TTC549 (cell line): ENCODE results near the gene TNFRSF21.
"Not testable (repeated sequence)": the region's sequence is repeated elsewhere in the genome, so short reads cannot be mapped to it uniquely, and the experiment has no call there.

ENCODE experiments used
- FAIRE-seq: peaks from 2 replicates; lab custom pipeline; 2012; peaks lifted over from hg19 to GRCh38; lab: Jason Lieb, UNC

TNFRSF21 gene

GRCh38 chr6:47309291-47310130, at the start of gene TNFRSF21:
TNFRSF21 (minus strand) TSS chr6:47309905; CDS start chr6:47309511, 394 bp downstream.
- no peak for FAIRE-seq

DNA sequence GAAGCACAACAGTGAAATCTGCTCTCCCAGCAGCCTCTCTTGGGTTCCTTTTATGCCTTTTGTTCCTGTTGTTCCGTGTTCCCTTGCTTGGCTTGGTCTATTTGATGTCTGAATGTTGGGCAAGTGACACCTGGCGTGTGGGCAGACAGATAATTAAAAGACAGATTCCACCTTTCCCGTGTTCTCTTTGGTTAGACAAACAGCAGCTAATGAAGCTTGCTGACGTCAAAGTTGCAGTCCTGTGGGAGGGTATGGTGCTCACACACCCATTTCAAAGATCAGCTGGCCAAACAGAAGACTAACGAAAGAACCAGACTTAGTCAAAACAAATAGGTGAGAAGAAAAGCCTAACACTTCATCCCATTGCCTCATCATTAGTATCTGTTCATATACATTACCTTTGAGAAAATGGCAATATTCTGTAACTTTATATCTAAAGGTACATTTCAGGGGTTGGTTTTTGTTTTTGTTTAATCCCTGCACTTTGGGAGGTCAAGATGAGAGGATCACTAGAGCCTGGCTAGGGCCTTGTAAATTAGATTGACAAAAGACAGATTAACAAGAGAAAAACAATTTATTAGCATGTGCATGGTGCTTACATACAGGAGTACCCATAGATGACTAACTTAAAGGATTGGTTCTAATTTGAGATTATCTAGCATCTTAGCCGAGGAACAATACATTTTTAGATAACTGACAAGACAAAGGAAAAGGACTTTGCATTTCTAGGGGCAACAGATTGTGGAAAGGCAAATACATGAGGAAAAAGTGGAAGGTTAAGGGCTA, 48.9 kb upstream of the TNFRSF21 start:
- no peak for FAIRE-seq

DNA sequence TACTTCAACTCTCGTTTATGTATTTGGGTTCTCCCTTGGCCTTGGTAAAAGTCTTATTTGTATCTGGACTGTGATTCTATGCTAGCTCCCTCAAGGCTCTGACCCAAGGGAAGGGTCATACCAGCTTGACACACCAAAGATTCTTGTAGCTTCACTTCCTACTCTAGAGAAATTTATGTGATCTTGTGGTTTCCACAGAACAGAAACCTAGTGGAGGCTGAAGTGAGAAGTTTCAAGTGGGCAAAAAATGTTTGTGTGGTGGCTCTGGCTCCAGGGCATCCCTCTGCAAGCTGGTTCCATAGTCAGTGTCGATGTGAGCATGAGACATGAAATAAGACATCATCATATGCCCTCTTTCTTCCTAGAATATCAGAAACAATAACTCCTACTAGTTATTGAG, 48.1 kb upstream of the TNFRSF21 start:
- no peak for FAIRE-seq

GRCh38 chr6:47355496-47355895, 45.8 kb upstream of the TNFRSF21 start:
- no peak for FAIRE-seq

DNA sequence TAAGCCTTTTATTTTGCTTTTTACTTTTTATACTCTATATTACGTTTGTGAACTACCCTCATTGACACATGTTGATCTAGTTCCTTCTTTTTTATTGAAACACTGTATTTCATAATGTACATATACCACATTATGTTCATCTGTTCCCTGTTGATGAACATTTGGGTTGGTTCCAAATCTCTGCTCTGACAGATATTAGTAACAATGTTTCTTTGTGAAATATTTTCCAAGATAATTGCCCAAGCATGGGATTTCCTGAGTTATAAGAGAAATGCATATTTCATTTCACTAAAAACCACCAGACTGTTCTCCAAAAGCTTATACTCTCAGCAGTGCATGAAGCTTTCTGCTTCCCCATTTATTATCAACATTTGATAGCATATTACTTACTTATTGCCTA, 44.2 kb upstream of the TNFRSF21 start:
- FAIRE-seq, result no peak

- no peak for FAIRE-seq
These were observed 43.3 kb upstream of the TNFRSF21 start for GRCh38 chr6:47352966-47353365.

- FAIRE-seq, result no peak
These were observed 42.7 kb upstream of the TNFRSF21 start for GRCh38 chr6:47352194-47352920.

GRCh38 chr6:47351621-47352020, 41.9 kb upstream of the TNFRSF21 start:
- no peak for FAIRE-seq

DNA sequence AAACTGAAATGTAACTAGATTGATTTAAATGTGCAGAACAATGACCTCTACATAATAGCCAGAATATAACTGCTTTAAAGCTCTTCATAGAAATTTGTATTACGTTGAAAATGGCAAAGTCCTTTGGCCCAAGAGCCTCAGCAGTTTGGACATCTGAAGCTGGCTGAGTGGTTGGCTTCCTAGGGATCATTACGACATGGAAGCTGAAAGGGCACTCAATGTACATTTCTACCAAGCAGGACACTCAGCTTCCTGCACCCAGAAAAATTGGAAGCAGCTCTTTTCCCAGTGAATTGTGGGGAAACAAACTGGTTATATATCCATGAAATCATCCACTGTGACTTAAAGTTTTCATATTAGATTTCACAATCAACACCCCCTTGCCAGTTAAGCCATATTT, 40.2 kb upstream of the TNFRSF21 start:
- no peak for FAIRE-seq

DNA sequence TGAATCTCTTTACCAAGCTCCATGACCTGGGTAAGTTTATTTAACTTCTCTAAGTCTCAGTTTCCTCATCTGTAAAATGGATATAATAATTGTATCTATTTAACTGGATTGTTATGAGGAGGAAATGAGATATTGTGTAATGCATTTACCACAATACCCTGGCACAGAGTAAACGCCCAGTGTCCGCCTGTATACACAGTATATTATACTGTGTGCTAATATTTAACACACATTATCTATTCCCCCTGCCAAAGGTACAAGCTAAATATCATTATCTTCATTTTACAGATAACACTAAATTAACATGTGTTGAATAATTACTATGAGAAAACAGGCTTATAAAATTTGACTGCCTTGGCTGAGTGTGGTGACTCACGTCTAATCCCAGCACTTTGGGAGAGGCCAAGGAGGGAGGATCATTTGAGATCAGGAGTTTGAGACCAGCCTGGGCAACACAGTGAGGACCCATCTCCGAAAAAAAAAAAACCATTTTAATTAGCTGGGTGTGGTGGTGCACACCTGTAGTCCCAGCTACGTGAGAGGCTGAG, 38.7 kb upstream of the TNFRSF21 start:
- FAIRE-seq, result no peak

DNA sequence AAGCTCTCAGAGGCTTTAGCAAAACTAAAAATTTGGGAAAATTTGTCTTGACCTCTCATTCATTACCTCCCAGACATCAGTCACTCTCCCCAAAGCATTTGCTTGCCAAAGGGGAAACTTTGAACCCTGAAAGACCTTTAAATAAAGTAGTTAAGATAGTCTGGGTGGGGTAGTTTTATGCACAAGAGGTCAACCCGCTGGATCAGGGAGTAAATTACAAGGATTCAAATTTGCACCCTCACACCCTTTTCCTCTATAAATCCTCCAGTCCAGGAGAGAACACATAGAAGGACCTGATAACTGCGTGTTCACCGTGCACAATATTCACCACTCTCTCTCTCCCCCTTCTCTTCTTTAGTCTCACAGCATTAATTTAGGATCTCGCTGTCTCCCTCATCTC, 36.1 kb upstream of the TNFRSF21 start:
- no peak for FAIRE-seq

GRCh38 chr6:47344022-47344421, 34.3 kb upstream of the TNFRSF21 start:
- no peak for FAIRE-seq

DNA sequence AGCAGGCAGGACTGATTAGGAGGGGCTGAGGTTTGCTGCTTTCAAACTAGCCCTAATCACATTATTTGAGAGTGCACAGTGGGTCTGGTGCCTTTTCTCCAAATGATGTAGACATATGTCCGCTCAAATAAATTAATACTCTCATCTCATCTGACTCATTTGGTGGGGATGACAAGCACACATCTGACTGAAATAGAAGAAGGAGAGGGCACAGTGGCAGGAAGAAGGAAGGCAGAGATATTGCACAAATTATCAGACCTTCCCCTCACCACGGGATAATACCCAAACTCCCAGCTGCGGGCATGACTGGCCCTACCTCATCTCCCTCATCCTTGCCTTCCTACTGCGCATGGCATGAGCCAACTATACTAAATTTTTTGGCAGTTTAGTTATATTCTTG, 33.9 kb upstream of the TNFRSF21 start:
- no peak for FAIRE-seq

DNA sequence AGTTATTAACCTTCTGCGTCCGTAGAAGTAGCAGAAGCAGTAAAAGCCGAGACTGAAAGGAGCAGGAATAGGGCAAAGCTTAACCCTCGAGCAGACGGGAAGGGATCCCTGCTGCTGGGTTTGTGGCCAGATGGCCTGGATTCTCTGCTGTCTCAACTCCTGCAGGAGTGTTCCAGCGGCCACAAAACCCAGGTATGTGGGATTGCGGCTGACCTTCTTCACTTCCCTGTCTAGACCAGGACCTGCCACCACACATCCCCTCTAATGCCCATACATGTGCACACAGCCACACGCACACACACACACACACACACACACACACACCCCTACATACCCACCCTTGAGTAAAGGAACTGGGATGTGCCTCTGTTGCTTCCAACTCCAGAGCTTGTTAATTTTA, 33.1 kb upstream of the TNFRSF21 start:
- FAIRE-seq, result no peak

- no peak for FAIRE-seq
These were observed 27.8 kb upstream of the TNFRSF21 start for GRCh38 chr6:47337519-47337918.

DNA sequence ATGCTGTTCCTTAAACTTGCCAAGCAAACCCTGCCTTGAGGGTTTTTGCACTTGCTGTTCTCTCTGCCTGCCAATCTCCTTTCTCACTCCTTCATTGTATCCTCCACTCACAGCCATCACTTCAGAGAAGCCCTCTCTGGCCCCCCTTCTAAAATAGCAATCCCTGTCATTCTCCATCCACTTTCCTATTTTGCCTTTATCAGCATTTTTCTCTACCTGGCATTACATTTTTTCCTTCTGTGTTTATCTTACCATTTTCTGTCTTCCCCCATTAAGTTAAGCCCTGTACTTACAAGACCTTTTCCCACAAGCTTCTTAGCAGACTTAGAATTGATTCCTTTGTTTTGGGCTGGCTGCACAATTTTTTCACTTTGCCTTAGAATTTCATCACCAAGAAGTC, 26.6 kb upstream of the TNFRSF21 start:
- FAIRE-seq, result no peak

GRCh38 chr6:47335466-47335865, 25.8 kb upstream of the TNFRSF21 start:
- no peak for FAIRE-seq

- no peak for FAIRE-seq
These were observed 24.6 kb upstream of the TNFRSF21 start for GRCh38 chr6:47334334-47334733.

GRCh38 chr6:47328606-47329005, 18.9 kb upstream of the TNFRSF21 start:
- not testable (repeated sequence) for FAIRE-seq

- FAIRE-seq, result not testable (repeated sequence)
These were observed 18.4 kb upstream of the TNFRSF21 start for GRCh38 chr6:47328139-47328538.

DNA sequence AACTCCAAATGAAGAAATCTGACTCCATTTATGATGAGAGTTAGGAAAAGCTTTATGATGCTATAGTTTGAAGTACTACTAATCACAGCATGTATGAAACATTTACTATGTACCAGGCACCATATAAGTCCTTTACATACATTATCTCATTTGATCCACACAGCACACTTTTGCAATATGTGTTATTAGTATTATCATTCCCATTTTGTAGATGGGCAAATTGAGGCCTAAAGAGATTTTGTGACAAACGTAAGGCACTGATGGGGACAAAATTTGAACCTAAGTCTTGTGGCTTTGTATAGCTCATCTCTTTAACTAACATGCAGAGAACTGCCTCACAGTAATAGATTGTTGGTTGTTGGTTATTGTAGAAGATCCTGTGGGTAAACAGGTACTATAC, 14.2 kb upstream of the TNFRSF21 start:
- FAIRE-seq, result no peak

DNA sequence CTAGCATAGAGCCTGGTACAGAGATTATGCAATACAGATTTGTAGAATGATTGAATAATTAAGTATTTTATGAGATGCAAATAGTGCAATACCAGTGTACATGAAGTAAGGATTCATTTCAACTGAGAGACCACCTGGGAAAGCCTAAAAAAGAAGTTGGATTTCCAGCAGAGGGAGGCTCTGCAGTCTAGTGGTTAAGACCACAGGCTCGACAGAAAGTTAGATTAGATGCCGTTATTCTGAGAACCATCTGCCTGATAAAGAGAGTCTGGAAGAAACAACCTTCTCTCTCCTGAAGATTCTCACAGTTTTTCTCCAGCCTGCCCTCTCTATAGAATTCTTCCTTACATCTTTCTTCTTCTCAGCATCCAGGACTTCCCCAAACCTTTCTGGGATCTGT, 13.6 kb upstream of the TNFRSF21 start:
- FAIRE-seq, result no peak

DNA sequence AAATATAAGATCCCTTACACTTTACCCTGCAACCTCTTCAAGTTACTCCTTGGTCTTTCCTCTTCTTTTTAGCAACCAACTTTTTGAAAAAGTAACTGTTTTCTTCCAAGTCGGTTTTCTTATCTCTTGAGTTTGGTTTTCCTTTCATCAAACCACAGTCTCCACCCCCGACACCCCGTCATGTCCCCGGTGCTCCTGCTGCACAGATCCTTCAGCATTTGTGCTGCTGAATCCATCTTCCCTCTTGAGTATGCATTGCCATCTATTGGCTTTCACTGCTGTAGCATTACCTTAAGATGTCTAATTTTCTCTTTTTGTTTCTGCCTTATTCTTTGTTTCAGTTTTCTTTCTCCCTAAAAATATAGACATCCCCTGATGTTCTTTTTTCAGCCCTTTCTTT, 11.9 kb upstream of the TNFRSF21 start:
- FAIRE-seq, result no peak
